AG04449 (cell line): ENCODE data around the gene LMNA.
A peak's percentile ranks its signal among the peaks of the same experiment; 100 is the strongest.

ENCODE experiments used
- CTCF ChIA-PET: fragments of 350-600 bp; formaldehyde crosslinking; extraction: SDS; loops from one replicate; lab custom pipeline; 2021; ENCODE audit warnings: antibody characterized with exemption; lab: Yijun Ruan, JAX
- POLR2A ChIA-PET: fragments of 400-600, 350-600 bp; formaldehyde crosslinking; extraction: SDS; loops from one replicate; lab custom pipeline; 2020; ENCODE audit warnings: antibody characterized with exemption, inconsistent platforms; lab: Yijun Ruan, JAX
- DNase-seq: peaks from one replicate; pipeline ENCODE4 v3.0.0-alpha.2; 2010; ENCODE audit warnings: low read depth, low spot score
- H3K4me3 ChIP-seq: 2 replicates; pipeline ENCODE4 v1.5.1; 2011; ENCODE audit warnings: low read depth, mild to moderate bottlenecking, control low read depth, low read length
- CTCF ChIP-seq: IDR thresholded peaks from one replicate; pipeline ENCODE4 v1.5.1; 2011; ENCODE audit warnings: mild to moderate bottlenecking, moderate library complexity, low read length, control low read depth, inconsistent platforms; ENCODE audit not compliant: insufficient read depth; ENCODE audit errors: missing control alignments

LMNA gene

GRCh38 chr1:156110252-156110651 lies 4.3 kb upstream of the LMNA start:
- POLR2A ChIA-PET = no interaction called here
- no peak overlapping the region for H3K4me3 ChIP-seq
- no peak for TF ChIP-seq CTCF
- no peak for DNase-seq
- CTCF ChIA-PET = interaction anchor here (1.2 to 29.5 kb wide), 2 partner anchors 19 to 24 kb away, joined by 4 to 1837 read pairs; partner anchors contain the start of genes LMNA and SEMA4A

- POLR2A ChIA-PET = interaction anchor here (9.7 kb wide), 1 partner anchor 17 kb away, joined by 216 read pairs; no protein-coding TSS in a partner anchor
- DNase-seq = no peak
Observed at GRCh38 chr1:156111355-156111962, 3.1 kb upstream of the LMNA start.

DNA sequence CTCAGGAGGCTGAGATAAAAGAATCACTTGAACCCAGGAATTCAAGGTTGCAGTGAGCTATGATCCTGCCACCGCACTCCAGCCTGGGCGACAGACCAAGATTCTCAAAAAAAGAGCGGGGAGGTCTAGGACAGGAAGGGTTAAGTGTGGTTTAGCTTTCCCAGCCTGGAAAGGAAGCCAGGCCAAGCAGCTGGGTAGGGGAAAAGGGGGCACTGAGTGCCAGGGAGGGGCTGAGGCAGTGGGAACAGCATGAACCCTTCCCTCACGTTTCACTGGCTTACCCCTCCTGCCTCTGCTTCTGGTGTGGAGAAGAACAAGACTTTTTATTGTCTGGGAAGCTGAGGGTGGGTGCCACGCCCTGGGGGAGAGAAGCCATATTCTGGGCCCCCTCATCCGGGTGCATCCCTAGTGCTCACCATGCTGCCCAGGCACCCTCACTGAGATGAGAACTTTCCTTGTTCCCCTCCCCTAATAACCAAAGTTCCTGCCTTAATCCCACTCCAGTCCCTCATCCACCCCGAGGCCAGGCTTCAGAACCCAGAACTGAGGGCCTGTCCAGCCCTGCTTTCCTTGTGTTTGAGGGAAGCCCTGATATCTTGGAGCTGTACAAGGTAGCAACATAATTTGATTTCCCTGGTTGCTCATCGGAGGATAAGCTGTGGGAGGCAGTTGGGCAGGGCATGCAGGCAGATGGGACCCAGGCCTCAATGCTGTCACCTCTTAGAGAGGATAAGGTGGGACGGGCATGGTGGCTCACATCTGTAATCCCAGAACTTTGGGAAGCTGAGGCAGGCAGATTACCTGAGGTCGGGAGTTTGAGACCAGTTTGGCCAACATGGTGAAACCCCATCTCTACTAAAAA lies 2.0 kb upstream of the LMNA start:
- no peak overlapping the region for H3K4me3 ChIP-seq
- TF ChIP-seq CTCF = no peak
- no peak for DNase-seq
- POLR2A ChIA-PET = interaction anchor here (0.7 to 9.7 kb wide), 4 partner anchors 8 to 16 kb away, joined by 4 to 216 read pairs (median 46); no protein-coding TSS in a partner anchor
- CTCF ChIA-PET = interaction anchor here (0.6 to 46.3 kb wide), 4 partner anchors 10 to 274 kb away, joined by 3 to 1837 read pairs (median 92); partner anchors contain the start of gene MEX3A

More at GRCh38 chr1:156111355-156111962, 3.1 kb upstream of the LMNA start:
- CTCF ChIA-PET = interaction anchor here (0.6 to 46.3 kb wide), 7 partner anchors 9 to 208 kb away, joined by 3 to 1837 read pairs (median 3); partner anchors contain the start of gene MEX3A
- no peak for TF ChIP-seq CTCF
- H3K4me3 ChIP-seq = no peak overlapping the region

GRCh38 chr1:156113282-156113950 lies 1.1 kb upstream of the LMNA start:
- CTCF ChIA-PET = interaction anchor here (0.6 to 46.3 kb wide), 5 partner anchors 9 to 273 kb away, joined by 3 to 1837 read pairs (median 14); partner anchors contain the start of gene MEX3A

More at GRCh38 chr1:156113282-156113950, 1.1 kb upstream of the LMNA start:
- TF ChIP-seq CTCF = no peak
- peak overlapping the region; percentile 100 for H3K4me3 ChIP-seq
- POLR2A ChIA-PET = interaction anchor here (3.4 to 9.7 kb wide), 4 partner anchors 10 to 17 kb away, joined by 16 to 216 read pairs (median 46); no protein-coding TSS in a partner anchor
- no peak for DNase-seq
